IPS-NIHi7 (cell line): ENCODE measurements around the gene CCDC102B.
"Not testable (repeated sequence)": the region's sequence is repeated elsewhere in the genome, so short reads cannot be mapped to it uniquely, and the experiment has no call there.

Experiments
- DNase-seq: peaks from one replicate; pipeline ENCODE4 v3.0.0; 2012; ENCODE audit warnings: mixed read lengths; ENCODE audit errors: extremely low spot score

Gene CCDC102B

DNA sequence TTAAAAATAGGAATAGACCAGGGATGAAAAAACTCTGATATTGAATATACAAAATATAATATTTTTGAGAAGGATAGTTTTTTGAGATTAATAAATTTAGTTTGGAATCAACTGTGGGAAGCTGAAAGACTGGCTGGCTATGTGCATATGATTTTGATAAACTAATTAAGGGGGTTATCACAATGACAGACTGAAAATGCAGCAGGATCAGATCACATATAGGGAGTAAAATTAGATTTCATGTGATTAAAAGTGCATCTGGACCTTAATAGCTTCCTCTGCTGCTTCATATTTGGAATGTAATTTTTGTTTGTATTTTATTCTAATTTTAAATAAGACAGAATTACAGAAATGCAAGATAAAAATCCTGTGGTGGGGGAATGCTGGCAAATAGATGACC lies 111.7 kb downstream of the CCDC102B start:
- DNase-seq: no peak

DNA sequence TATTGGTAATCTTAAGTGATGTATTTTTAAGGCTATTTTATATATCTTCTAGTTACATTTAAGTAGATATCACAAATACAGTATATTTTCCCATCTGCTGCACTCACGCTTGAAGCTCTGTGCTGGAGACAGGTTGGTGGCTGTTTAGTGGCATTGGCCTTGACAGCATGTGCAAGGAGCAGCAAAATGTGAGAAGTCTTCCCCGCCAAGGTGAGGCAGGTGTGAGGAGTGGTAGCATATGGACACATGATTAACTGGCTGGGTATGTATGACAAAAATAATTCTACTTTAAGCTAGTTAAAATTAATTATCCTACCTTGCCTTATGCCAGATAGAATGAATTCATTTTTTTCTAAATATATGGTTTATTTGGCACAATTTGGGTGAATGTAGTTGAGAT lies 117.2 kb downstream of the CCDC102B start:
- no peak for DNase-seq

DNA sequence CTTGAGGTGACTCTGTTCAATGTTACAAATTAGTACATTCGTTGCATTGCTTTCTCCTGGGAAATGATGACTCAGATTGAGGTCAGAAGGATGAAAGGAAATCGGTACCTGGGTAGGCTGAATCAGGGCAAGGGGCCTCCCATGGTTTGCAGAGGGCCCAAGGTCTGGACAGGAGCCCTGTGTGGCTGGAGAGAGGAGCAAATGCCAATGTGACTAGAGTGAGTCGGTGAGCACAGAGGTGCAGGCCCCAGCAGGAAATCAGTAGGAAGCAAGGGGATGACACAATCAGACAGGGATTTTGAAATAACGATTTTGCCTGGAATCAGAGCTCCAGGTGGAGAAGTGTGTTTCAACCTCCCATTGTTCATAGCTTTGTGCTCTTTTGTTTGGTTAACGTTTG lies 118.9 kb downstream of the CCDC102B start:
- DNase-seq: no peak

DNA sequence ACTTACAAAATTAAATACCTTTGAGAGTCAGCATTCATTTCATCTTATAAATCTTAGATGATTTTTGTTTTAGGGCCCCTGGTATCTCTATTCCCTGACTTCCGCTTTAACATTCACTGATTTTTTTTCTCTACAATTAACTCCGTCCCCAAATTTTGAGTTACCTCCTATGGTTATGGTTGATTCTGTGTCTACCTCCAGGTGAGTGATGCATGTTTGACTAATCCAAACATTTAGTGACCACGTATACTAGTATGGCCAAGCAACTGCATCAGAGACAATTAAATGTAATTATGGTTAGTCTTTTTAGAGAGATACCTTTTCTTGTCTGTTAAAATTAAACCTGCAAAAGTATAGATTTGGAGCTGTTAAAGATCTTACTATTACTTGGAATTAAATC lies 120.3 kb downstream of the CCDC102B start:
- no peak for DNase-seq

- DNase-seq: no peak
These were observed 122.0 kb downstream of the CCDC102B start for GRCh38 chr18:68919900-68920299.

GRCh38 chr18:68922392-68922791 lies 124.5 kb downstream of the CCDC102B start:
- no peak for DNase-seq

GRCh38 chr18:68925268-68925667 lies 127.4 kb downstream of the CCDC102B start:
- DNase-seq: peak; percentile 48

DNA sequence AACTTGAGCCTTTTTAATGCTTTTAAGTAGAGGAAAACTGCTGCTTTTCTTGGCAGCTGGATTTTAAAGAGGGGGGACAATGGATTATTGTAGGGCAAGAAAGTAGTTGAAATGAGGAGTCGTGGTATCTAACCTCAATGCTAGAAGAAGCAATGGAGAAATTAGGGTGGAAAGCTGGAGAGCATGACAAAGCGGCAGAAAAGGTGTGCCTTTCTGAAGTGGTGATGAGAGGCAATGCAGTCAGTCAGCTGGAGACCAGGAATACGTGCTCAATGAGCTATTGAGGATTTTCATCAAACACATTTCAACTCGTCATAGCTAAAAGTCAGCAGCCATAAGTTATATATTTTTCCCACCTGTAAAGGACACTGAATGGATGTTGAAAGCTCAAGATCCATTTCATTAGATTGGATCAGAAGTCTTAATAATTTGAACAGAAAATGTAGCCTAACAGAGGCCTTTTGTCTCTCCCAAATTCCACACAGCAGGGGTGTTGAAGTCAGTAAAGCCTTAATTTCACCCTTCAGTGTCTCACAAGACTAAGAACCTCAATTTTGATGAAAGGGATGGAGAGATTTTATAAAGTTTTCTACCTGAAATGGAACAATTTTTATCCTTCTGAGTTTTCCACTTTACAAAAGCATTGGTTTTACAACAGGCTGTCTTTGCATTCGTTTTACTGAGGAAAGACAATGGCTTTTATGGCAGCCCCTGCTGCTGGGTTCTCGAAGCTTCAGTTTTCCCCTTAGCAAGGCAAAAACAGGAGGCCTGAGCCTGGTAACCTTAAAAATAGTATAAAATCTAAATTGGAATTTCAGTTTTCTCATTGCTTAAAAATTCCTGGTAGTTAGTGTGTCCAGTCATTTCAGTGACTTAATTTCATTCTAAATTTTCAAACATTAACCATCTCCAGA lies 131.1 kb downstream of the CCDC102B start:
- peak; percentile 12 for DNase-seq

- DNase-seq: no peak
These were observed 137.8 kb downstream of the CCDC102B start for GRCh38 chr18:68935686-68936085.

- DNase-seq: no peak
These were observed 139.2 kb downstream of the CCDC102B start for GRCh38 chr18:68937029-68937599.

- DNase-seq: no peak
These were observed 142.2 kb downstream of the CCDC102B start for GRCh38 chr18:68940039-68940438.

DNA sequence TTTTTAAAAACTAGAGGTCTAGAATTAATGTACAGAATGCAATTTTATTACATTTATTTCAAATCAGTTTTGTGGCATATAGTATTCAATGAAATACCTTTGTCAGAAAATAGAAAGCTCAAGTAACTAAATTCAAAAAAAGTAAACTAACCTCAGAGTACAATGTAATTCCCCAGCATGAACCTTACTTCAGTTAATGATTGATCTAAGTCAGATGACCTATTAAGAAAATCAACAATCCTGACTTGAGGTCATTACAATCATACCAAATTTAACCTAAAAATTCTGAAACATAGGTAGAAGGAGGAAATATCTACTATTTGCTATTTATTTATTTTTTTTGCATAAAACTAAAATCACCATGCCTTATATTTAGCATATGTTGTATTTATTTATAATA lies 142.9 kb downstream of the CCDC102B start:
- no peak for DNase-seq

- DNase-seq: no peak
These were observed 144.3 kb downstream of the CCDC102B start for GRCh38 chr18:68942230-68942629.

DNA sequence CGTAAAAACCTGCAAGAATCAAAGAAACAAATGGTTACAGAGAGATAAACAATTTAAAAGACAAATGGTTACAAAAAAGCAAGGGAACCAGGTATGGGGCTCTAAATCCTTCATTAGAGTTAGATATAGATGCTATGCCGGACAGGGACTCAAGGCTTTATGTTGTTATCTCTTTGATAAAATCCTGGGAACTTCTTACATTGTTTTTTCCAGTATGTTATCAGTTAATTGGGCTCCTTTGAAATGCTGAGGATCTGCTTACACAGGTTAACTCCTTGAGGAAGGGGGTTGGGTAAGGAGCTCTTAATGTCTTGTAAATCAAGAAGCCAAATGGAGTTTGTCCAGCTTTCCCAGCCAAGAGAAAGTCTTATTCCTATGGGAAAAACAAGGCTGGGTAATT lies 146.0 kb downstream of the CCDC102B start:
- DNase-seq: not testable (repeated sequence)

- no peak for DNase-seq
These were observed 146.4 kb downstream of the CCDC102B start for GRCh38 chr18:68944330-68944729.

GRCh38 chr18:68944826-68945225 lies 146.9 kb downstream of the CCDC102B start:
- no peak for DNase-seq

GRCh38 chr18:68948622-68949021 lies 150.7 kb downstream of the CCDC102B start:
- no peak for DNase-seq

DNA sequence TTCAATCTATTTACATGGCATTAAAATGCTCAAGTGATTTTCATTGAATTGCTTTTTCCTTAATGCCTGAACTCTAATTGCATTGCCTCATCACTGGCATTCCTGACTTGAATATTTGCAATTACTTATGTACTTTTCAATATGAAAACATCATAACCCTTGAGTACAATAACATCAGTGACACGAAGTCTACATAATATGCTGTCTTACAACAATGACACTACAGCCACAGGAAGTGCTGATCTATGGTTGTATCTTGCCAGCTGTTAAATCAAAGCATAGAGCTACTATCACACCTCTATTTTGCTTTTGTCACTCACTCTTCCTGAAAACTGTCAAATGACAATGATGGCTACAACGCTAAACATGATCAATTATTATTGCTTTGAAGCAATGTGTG lies 156.9 kb downstream of the CCDC102B start:
- no peak for DNase-seq

DNA sequence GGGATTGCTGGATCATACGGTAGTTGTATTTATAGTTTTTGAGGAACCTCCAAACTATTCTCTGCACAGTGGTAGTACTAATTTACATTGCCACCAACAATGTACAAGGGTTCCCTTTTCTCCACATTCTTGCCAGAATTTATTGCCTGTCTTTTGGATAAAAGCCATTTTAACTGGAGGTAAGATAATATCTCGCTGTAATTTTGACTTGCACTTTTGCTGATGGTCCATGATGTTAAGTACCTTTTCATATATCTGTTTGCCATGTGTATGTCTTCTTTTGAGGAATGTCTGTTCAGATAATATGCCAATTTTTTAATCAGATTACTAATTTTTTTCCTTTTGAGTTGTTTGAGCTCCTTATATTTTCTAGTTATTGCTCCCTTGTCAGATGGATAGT lies 158.8 kb downstream of the CCDC102B start:
- DNase-seq: no peak

GRCh38 chr18:68960355-68960754 lies 162.5 kb downstream of the CCDC102B start:
- no peak for DNase-seq

DNA sequence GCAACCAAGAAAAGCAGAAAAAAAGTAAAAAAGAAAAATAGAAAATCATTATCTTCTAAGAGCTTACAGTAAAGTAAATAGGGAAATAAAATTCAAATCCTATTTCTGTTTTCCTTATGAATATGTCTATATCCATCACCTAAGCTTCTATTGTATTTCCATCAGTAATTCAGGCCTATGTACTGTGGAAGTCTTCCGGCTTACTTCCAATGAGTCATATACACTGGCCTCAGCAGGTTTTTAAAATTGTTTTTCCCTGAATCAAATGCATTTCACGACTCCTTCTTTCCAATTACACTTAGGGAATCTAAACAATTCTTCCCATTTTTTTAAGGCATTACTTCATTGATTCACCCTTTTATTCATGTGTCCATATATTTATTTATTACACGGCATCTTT lies 164.7 kb downstream of the CCDC102B start:
- DNase-seq: no peak

- DNase-seq: no peak
These were observed 167.9 kb downstream of the CCDC102B start for GRCh38 chr18:68965817-68966216.

GRCh38 chr18:68969027-68969426 lies 171.1 kb downstream of the CCDC102B start:
- DNase-seq: peak; percentile 16
